Esophagus (tissue), 2 donors: ENCODE results near the gene ISG20L2. TPM values are rescaled to one million over a fixed set of nuclear protein-coding genes. Genes with fewer than 3 reads are reported as not detected.
A peak's percentile ranks its signal among the peaks of the same experiment; 100 is the strongest.

Experiments
- H3K27ac ChIP-seq, 2 donors: one replicate each; pipeline ENCODE4 v1.5.1; 2013; ENCODE audit warnings: low read depth in 2 of 2, mild to moderate bottlenecking in 2 of 2, inconsistent platforms in 1 of 2, low read length in 1 of 2, moderate library complexity in 1 of 2
- H3K27me3 ChIP-seq, 2 donors: one replicate each; pipeline ENCODE4 v1.6.1; 2013; ENCODE audit warnings: low read length in 2 of 2, control low read depth in 1 of 2, mild to moderate bottlenecking in 1 of 2; ENCODE audit not compliant: insufficient read depth in 2 of 2, control insufficient read depth in 1 of 2
- H3K36me3 ChIP-seq, 2 donors: one replicate each; pipeline ENCODE4 v1.6.1; 2013; ENCODE audit warnings: low read length in 1 of 2; ENCODE audit not compliant: control insufficient read depth in 2 of 2, insufficient read depth in 2 of 2
- H3K4me1 ChIP-seq, 2 donors: one replicate each; pipeline ENCODE4 v1.6.1; 2013; ENCODE audit warnings: low read length in 1 of 2; ENCODE audit not compliant: control insufficient read depth in 2 of 2, insufficient read depth in 2 of 2
- H3K4me3 ChIP-seq, 2 donors: one replicate each; pipeline ENCODE4 v1.5.1; 2013; ENCODE audit warnings: low read length in 2 of 2, mild to moderate bottlenecking in 2 of 2, low read depth in 1 of 2, moderate library complexity in 1 of 2
- H3K9me3 ChIP-seq, 2 donors: one replicate each; pipeline ENCODE4 v1.6.1; 2013; ENCODE audit warnings: mild to moderate bottlenecking in 2 of 2, low read depth in 1 of 2, low read length in 1 of 2, moderate library complexity in 1 of 2; ENCODE audit not compliant: control insufficient read depth in 2 of 2, insufficient read depth in 1 of 2
- WGBS, 2 donors: extraction: QIAGEN DNeasy Blood & Tissue Kit; methylation state at CpG; one replicate each; pipeline ENCODE4 v1.1.7; 2013; 5-methylcytosine and 5-hydroxymethylcytosine counted together
- polyA plus RNA-seq, 2 donors: library from polyadenylated mRNA; stranded (reverse); fragments of 200-250 nt; gene quantifications; one replicate each; pipeline ENCODE4 v1.2.3, GENCODE V29; 2013
- donor health status: healthy with polysubstance abuse.
- donor health status: Bipolar disorder and iron deficiency.

Gene ISG20L2
- polyA plus RNA-seq, 2 donors = 8.5 to 16.5 TPM

- Histone ChIP-seq H3K4me3 (no peak overlapping the region), H3K9me3 (no peaks in the 10 kb centered on the region), H3K27me3 (no peaks in the 10 kb centered on the region), H3K27ac (no peak overlapping the region), H3K4me1 (peaks cover 0 to 1% of the 10 kb centered on the region in 2 donors), H3K36me3 (no peaks in the 10 kb centered on the region)
- 59 to 75% methylated on average over 5 of the region's 5 CpGs for WGBS, 2 donors
Measured at GRCh38 chr1:156682166-156682890, 46.2 kb downstream of the ISG20L2 start.

DNA sequence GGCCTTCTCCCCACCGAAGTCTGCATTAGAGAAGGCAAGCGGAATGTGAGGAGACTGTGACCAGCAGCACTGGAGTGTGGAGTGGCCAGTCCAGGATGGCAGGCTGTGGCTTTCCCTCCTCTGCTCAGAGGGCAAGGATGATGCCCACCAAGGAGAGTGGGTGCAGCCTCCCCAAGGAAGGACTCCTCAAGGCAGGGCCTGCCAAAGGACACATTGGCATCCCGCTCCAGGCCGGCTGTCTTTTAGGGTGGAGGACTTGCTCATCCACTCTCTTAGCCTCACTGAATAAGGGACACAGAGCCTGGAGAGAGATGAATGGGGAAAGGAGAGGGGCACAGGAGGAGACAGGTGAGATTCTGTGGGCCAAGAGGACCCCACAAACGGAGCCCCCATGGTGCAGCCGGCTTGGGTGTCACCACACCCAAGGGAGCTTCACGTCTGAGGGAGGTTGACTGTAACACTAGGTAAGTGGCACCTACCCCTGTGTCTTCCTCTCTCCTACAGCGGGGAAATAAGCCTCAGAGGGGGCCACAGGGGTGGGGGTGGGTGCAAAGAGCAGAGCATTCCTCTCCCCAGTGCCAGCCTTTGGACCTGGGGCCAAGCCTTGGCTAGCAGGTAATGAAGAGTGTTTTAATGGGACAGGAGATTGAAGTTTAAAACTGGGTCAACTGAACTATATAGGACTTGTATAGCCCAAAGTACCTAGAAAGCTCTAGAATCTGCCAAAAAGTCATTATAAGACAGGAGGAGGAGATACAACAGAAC, 47.2 kb downstream of the ISG20L2 start:
- WGBS, 2 donors = 77 to 82% methylated on average over 8 of the region's 8 CpGs
- H3K4me1 ChIP-seq = peaks cover 0 to 5% of the 10 kb centered on the region in 2 donors
- H3K27ac ChIP-seq = no peak overlapping the region
- no peaks in the 10 kb centered on the region for H3K36me3 ChIP-seq
- no peaks in the 10 kb centered on the region for H3K9me3 ChIP-seq
- no peak overlapping the region for H3K4me3 ChIP-seq
- H3K27me3 ChIP-seq = no peaks in the 10 kb centered on the region

DNA sequence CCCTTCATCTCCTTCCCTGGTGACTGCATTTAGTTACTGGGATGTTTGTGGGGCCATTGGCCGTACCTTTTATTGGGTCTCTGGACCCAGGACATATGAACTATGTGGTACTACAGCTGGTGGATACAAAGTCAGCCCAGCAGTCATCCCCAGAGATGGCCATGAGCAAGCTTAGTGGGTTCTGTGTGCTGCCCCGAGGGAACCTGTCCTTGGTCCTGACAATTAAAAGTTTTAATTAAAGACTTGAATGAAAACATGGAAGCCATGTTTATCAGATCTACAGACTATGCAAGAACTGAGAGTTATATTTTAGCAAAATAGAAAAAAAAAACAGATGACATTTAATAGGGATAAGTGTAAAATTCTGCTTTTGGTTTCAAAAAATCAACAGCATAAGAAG, 48.5 kb downstream of the ISG20L2 start:
- Histone ChIP-seq H3K27ac (no peak overlapping the region), H3K9me3 (no peaks in the 10 kb centered on the region), H3K4me1 (peaks cover 0 to 5% of the 10 kb centered on the region in 2 donors), H3K27me3 (peaks cover 0 to 6% of the 10 kb centered on the region in 2 donors), H3K36me3 (no peaks in the 10 kb centered on the region), H3K4me3 (no peak overlapping the region)
- WGBS, 2 donors = 51 to 63% methylated on average over 2 of the region's 2 CpGs

DNA sequence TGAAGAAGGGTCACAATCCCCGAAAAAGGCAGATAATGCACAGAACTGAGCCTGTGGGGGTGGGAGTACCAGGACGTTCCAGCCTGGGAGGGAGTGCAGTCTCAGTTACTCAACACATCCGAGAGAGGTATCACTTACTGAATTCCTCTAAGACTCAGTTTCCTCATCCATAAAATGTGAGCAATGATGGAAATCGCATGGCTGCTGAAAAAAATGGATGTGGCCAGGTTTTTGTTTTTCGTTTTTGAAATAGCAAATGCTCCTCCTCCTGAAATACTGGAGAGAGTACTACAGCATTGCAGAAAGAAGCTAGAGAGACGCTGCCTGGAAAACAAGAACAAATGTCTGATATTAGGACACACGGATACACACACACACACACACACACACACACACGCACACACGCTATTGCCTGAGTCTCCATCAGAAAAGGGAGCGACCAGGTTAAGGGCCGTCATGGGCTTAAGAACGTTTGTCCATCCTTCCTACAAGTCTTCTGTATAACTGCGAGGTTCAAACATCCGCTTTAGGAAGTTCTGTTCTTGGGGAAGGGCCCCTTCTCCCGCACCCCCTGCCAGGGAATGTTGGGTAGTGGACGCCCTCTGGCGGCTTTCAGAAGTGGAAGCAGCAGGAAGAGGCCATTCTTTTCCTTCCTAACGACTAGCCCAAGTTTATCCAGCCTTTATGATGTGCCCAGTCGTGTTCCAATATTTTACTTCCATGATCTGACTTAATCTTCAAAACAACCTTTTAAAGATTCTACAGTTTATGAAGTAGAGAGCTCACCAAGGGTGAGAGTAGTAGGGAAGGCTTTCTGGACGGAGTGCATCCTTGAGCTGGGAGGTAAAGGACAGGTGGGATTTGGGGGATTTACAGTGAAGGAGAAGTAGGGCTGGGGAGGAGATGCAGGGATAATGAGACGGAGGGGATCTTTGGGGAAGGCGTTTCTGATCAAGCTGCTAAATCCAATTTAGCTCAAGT, 50.7 kb downstream of the ISG20L2 start:
- H3K27ac ChIP-seq = peak overlapping the region; percentile 5 to 13
- H3K4me1 ChIP-seq = peaks cover 0 to 5% of the 10 kb centered on the region in 2 donors
- whole genome bisulfite sequencing, 2 donors = 3 to 4% methylated on average over 22 of the region's 22 CpGs
- H3K9me3 ChIP-seq = no peaks in the 10 kb centered on the region
- peaks cover 0 to 6% of the 10 kb centered on the region in 2 donors for H3K27me3 ChIP-seq
- no peaks in the 10 kb centered on the region for H3K36me3 ChIP-seq
- H3K4me3 ChIP-seq = no peak overlapping the region

- H3K27me3 ChIP-seq = peaks cover 0 to 6% of the 10 kb centered on the region in 2 donors
- H3K27ac ChIP-seq = peak within 1 kb of the TSS; percentile 5 to 43
- WGBS, 2 donors = 2% methylated on average over 70 of the region's 70 CpGs
- H3K36me3 ChIP-seq = no peaks in the 10 kb centered on the region
- peak within 1 kb of the TSS; percentile 30 to 34 for H3K4me3 ChIP-seq
- peaks cover 0 to 5% of the 10 kb centered on the region in 2 donors for H3K4me1 ChIP-seq
- H3K9me3 ChIP-seq = no peaks in the 10 kb centered on the region
Measured at GRCh38 chr1:156676820-156677615, 51.5 kb downstream of the ISG20L2 start, which contains the start of gene NES. Gene NES, minus strand, starts transcription at chr1:156677407. Its CDS starts 143 bp downstream, at chr1:156677264.

DNA sequence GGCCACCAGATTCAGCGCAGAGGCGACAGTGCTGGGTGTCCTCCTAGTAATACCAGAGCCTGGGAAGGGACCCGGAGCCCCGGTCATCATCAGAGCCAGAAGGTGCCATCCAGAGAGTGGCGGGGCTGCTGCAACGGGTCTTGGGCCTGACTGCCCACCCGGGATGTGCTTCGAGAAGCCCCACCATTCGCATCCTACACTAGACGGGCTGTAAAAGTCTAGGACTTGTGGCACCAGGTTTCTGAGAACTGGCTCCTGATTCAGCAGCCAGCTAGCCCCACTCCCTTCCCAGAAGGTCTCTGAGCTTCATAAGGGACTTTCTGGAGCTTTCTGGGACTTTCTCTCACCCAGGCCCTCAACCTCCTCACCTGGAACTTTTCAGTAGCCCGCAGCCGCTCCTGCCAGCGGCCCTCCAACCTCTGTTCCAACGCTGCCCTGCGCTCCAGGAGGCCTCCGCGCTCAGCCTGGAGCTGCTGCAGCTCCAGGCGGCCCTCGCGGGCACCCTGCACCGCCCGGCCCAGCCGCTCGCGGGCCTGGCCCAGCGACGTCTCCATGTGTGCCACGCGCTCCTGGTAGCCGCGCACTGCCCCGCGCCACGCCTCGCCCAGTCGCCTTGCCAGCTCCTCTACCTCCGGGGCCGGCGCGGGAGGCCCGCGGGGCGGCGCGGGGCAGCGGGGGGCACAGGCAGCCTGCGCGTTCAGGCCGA, 52.3 kb downstream of the ISG20L2 start:
- Histone ChIP-seq H3K27me3 (peaks cover 0 to 6% of the 10 kb centered on the region in 2 donors), H3K9me3 (no peaks in the 10 kb centered on the region), H3K27ac (peak overlapping the region in 1 of 2 donors; percentile 43), H3K36me3 (no peaks in the 10 kb centered on the region), H3K4me3 (peak overlapping the region; percentile 30 to 34), H3K4me1 (peaks cover 0 to 5% of the 10 kb centered on the region in 2 donors)
- 19% methylated on average over 48 to 49 of the region's 49 CpGs for WGBS, 2 donors

DNA sequence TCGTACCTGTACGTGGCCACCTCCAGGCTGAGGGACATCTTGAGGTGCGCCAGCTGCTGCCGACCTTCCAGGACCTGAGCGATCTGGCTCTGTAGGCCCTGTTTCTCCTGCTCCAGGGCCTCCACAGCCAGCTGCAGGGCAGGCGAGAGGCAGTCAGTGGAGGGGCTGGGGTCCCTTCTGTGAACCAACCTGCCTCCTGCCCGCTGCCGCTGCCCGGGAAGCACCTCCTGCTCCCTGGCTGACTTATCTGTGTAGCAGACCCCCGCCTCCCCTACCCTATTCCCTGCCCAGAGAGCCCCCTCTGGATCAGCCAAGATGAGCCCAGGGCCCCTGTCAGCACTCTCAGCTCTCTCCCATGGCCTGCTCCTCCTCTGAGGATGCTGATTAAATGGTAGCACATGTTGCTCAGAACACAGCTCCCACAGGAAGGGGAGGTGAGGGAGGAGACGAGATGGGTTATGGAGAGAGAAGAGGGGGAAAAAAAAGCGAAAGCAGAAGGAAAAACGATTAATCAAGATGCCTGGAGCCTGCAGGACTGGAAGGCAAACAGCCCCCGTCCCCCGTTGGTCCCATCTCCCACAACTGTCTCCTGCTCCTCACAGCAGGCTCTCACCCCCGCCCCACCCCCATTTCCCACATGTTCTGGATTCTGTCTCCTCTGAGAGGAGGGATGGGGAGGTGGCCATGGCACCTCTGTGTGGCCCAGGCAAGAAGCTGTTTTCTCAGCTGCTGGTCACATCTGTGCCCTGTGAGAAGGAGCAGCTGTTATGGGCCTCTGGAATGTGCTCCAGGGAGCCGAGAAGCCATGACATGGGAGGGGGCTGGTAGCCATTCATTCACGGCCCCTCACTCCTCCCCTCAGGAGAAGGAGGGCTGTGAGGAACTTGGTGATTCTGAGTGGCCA, 53.1 kb downstream of the ISG20L2 start:
- peak overlapping the region in 1 of 2 donors; percentile 11 for H3K4me3 ChIP-seq
- 67 to 70% methylated on average over 18 of the region's 18 CpGs for WGBS, 2 donors

More for the DNA sequence above, 53.1 kb downstream of the ISG20L2 start:
- H3K36me3 ChIP-seq = no peaks in the 10 kb centered on the region
- H3K27ac ChIP-seq = peak overlapping the region in 1 of 2 donors; percentile 1
- H3K4me1 ChIP-seq = peaks cover 0 to 5% of the 10 kb centered on the region in 2 donors
- peaks cover 0 to 6% of the 10 kb centered on the region in 2 donors for H3K27me3 ChIP-seq
- no peaks in the 10 kb centered on the region for H3K9me3 ChIP-seq
